ENCODE measurements around the gene CACNA1C.

CACNA1C gene

GRCh38 chr12:2035431-2036055 is 17.2 kb upstream of the CACNA1C start:
- FAIRE-seq: no peak

GRCh38 chr12:2039034-2039433 is 13.8 kb upstream of the CACNA1C start:
- FAIRE-seq: no peak

DNA sequence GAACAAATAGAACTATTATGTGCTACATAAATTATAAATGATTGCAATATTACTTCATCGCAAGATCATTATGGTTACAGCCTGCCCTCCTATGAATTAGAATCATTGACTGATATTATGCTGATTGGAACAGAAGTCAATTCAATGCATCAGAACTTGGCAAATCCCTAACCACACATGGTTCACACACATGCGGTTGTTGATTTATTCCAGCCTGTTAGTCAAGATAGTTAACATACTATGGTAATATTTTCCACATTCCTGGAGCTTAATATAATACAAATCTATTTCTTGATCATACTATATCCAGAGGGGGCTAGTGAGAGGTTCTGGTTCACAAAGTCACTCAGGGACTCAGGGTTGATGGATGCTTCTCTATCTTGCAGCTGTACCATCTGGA is 9.7 kb upstream of the CACNA1C start:
- FAIRE-seq: no peak

DNA sequence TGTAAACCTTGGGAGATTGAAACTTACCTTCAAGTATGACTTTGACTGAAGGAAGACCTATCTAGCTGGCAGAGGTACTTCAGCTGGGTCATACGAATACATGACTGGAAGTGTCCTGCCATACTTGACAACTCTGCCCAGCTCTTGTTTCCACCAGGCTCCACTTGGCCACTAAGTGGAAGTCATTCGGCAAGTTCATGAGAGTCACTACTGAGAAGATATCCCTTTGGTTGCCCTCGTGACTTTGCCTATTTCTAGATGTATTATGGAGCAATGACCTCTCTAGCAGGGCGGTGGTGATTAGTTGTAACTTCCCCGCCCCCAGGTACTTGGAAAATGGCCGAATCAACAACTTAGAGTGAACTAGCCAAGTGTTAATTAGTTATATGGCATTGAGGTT is 8.6 kb upstream of the CACNA1C start:
- no peak for FAIRE-seq

DNA sequence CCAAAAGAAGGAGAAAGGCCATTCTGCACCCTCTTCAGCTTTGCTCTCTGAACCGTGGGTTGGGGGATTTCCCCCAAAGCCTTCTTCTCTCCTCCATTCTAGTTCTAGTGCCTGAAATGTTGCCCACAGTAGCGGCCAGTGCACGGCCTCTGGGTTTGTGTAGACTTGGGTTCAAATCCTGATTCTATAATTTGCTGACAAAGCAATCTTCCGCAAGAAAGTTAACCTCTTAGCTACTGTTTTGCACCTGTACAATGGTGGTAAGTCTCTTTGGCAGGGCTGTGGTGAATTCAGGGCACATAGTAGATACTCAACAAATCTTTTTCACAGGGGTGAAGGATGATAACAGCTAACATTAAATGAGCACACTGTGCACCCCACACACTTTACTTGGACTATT is 5.8 kb upstream of the CACNA1C start:
- no peak for FAIRE-seq

DNA sequence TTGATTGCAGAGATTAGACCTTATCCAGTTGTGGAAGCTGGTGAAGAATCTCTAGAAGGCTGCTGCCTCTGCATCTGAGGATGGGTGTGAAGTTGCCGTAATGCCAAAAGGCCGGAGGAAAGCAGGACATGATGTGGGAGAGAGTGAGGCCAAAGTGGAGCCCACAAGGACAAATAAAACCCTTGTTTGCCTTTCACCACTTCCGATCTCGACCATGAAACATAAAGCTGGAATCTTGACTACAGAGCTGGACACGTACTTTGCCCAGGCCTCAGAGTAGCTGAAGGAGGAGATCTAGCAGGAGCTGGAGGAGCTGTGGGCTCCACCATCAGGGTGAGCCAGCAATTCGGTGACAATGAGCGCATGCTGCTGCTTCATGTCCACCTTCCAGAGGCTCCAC is 5.0 kb upstream of the CACNA1C start:
- FAIRE-seq: no peak

- no peak for FAIRE-seq
These were observed 2.9 kb upstream of the CACNA1C start for GRCh38 chr12:2049604-2050540.

- FAIRE-seq: no peak
These were observed 826 bp upstream of the CACNA1C start for GRCh38 chr12:2051700-2052621.

DNA sequence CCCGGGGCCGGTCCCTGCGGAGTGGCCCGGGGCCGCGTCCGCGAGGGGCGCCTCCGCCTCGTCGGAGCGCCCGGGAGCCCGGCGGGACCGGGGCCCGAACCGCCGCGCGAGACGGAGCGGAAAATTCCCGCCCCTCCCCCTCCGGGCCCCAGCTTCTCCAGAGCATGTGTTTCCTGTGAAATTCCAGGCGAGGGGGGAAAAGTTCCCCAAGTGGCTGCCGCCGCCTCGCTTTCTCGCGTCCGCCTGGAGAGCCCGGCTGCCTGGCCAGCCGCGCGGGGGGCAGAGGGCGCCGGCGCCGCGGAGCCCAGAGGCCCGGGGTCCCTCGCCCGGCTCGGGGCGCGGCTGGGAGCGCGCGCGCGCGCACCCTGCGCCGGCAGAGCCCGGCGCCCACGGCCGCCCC is 904 bp downstream of the CACNA1C start:
- no peak for FAIRE-seq

DNA sequence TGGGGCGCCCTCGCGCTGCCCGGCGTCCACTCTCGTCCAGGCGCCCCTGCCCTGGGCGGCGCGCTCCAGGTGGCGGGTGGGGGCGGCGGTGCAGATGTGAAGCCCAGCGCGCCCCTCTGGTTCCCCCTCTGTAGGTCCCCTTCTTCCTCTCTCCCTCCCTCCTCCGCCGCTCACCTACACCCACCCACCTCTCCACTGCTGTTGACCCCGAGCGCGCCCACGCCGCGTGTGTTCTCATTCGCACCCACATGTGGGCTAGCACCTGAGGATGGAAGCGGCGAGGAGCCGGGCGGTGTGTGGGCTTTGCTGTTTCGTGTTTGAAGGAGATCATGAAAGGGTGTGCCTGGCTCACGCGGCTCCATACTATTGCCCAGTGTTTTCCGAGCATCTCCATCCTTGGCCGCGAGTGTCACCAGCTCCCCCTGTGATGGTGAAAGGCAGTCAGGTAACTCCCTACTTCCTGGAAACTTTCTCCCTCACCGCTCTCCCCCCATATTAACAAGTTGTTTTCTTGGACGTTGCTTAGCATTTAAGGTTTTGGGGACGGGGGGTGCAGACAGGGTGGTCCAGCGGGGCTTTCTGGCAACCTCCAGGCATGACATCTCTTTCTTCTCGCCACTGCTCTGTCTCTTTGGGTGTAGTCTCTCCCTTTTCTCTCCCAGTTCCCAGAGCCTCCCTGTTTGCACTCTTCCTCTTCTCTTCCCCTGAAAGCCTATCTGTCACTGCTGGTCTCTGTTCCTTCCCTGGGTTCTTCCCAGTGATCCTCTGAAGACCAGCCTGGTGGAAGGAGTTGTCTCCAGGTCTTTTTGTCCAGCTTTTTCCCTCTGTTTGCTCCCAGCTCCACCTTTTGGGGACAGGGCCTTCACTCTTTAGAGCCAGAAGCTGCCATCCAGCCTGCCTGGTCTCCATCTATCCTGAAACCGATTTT is 1.6 kb downstream of the CACNA1C start:
- no peak for FAIRE-seq

DNA sequence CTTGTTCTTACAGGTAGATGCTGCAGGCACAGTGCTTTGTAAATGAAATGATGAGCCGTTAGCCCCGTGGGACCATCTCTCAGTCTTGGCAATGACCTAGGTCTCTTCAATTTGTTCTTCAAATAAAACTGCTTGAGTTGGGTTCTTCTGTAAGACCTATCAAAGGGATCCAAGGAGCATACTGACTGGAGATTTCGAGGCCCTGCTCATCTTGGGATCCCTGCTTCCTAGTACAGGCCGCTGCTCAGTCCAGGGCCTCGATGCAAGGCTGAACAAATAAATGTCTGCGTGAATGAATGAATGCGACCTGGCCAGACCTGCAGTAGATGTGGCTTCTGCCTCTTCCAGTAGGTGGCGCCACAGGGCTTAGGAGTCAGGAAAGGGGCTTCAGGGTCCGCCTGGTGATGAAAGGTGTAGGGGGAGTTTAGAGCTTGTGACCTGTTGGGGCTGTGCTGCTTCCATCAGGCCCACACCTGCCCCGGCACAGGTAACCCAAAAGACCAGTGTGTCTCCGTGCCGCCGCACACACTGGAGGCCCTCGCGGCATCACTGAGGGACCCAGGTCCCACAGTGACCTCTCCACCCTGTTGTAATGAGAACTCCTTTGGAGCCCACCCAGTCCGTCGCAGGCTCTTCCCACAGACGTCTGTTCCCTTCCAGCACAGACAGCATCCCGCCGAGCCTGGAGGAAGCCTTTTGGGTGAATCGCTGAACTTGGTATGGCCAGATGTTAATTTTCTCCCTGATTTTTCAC is 4.4 kb downstream of the CACNA1C start:
- FAIRE-seq: no peak

DNA sequence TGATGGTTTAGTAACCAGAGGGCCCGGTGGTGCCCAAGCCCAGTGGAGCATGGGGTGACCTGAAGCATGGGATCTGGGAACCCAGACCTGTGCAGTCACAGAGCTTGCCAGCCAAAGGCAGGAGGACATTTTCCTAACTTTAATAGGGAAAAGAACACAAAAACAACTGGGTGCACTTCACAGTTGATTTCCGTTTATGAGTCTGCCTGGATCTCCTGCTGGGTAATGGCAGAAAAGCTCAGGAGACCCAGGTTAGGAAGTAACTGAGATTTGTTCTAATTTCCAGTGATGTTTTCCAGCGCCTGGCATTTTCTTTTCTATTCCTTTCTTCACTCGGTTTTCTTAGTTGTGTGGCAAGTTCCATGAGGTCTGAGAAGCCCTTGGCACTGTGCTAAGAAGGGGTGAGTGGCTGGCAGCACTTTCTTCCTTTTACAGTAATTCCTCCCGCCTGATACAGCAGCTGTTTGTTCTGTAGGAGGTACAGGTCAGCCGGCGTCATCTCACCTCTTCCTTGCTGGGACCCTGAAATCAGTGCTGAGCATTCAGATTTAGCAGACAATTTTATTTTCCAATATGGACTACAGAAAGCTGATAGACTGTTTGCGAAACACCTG is 5.1 kb downstream of the CACNA1C start:
- no peak for FAIRE-seq

GRCh38 chr12:2058837-2059236 is 6.0 kb downstream of the CACNA1C start:
- FAIRE-seq: no peak

- FAIRE-seq: no peak
These were observed 8.6 kb downstream of the CACNA1C start for GRCh38 chr12:2061402-2061801.

- no peak for FAIRE-seq
These were observed 11.3 kb downstream of the CACNA1C start for GRCh38 chr12:2064071-2064507.

DNA sequence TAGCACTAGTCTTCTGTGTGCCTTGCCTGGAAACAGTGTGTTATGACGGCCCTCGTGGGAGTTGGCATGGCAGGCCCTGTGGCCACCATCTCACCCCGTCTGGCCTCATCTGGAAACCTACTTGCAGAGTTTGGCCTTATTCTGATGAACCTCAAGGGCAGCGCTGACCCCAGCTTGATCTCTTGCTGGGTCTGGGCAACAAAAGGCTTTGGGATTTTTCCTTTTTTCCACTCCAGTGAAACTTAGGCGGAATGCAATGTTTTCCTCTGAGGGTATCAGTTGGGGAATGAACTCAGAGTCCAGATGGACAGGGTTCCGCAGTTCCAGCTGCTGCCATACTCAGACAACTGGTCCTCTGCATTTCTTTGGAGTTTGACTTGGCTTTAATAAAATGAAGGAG is 15.9 kb downstream of the CACNA1C start:
- FAIRE-seq: no peak

- no peak for FAIRE-seq
These were observed 17.8 kb downstream of the CACNA1C start for GRCh38 chr12:2070440-2071045.

DNA sequence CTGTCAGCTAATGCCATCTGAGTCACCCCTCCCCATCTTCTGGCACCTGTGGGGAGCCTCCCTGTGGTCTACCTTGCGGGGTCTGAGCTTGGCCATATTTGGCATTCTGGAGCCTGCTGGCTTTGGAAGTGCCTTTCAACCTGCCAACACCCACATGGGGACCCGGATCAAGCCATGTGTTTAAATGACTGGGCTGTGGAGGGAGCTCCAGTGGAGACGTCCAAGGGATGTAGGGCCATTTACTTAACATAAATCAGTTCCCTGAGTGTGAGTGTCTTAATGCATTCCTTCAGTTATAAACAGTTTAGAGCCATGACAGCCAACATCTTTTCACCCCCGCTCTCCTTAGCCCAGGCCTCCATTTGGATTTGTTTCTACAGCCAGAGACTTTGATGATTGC is 22.0 kb downstream of the CACNA1C start:
- FAIRE-seq: no peak

DNA sequence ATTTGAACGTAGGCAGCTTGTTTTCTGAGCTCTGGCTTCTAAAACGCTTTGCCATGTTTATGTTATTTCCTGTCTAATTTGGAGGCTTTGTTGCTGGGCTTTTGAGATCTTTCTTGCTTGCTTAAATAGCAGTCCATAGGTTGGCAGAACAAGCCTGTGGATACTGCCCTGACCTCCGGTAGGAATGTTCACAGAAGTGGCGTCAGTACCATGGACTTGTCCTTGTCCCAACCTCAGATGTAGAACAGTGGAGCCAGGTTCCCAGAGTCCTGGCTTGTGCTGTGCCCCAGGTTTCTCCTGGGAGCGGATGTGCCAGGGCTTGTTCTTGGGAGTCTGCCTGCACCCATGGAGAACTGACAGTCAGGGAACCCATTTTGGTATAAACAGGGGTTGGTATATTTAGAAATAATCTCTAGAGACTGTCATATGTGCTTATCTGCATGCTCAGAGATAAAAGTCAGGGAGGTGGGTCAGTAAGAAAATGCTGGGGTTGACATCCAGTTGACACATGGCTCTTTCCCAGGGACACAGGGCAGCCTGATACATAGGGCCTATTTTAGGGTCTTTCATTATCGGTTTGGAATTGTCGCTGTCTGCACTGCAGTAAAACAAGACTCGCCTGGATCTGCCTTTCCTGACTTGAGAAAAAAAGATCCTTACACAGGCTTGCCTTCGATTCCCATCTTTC is 22.9 kb downstream of the CACNA1C start:
- no peak for FAIRE-seq

DNA sequence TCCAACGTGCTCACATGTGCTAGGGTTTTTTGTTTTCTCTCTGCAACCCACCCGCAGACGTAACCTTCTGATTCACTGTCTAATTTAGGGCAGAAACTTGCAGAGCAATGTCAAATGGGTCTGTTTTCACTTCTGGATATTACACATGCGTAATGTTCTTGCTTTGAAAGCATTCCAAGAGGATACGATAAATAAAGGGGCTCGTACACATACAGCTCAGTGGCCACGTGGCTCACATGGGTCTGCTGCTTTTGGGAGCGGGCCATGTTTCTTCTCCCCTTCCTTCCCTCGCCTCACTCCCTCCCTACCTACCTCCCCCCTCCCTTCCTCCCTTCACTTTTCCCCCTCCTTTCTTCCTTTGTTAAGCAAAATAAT is 23.4 kb downstream of the CACNA1C start:
- FAIRE-seq: no peak
